ENCODE results near the gene USP8. TPM values are rescaled to one million over a fixed set of nuclear protein-coding genes. Genes with fewer than 3 reads are reported as not detected.
"Not testable (repeated sequence)": the region's sequence is repeated elsewhere in the genome, so short reads cannot be mapped to it uniquely, and the experiment has no call there.

Gene USP8
- total RNA-seq, 4 donors from 2014 or later, result 34.8 to 67.0 (median 44.7) TPM

DNA sequence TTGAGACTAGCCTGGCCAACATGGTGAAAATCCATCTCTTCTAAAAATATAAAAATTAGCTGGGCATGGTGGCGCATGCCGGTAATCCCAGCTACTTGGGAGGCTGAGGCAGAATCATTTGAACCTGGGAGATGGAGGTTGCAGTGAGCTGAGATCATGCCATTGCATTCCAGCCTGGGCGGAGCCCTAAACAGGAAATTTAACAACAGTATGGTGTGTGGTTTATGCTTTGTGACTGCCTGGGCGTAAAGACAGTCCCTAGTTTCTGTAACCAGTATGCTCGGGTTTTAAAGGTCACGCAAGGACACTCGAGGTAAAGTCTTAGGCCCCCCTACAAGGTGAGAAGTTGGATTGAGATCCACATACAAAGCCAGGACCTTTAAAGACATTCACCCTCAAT is 78.9 kb downstream of the USP8 start:
- DNase-seq (ENCODE audit: low spot score in 2 of 2), result no peak
- 90 to 93% methylated on average over 7 of the region's 7 CpGs for WGBS, 2 donors
- H3K4me3 ChIP-seq (ENCODE audit: low read depth, poor library complexity, severe bottlenecking), result no peak overlapping the region
- intact Hi-C loops (cut with DNase I; ENCODE audit: low total_unique reads), result no loop called here
- TF ChIP-seq, protein P1, sequence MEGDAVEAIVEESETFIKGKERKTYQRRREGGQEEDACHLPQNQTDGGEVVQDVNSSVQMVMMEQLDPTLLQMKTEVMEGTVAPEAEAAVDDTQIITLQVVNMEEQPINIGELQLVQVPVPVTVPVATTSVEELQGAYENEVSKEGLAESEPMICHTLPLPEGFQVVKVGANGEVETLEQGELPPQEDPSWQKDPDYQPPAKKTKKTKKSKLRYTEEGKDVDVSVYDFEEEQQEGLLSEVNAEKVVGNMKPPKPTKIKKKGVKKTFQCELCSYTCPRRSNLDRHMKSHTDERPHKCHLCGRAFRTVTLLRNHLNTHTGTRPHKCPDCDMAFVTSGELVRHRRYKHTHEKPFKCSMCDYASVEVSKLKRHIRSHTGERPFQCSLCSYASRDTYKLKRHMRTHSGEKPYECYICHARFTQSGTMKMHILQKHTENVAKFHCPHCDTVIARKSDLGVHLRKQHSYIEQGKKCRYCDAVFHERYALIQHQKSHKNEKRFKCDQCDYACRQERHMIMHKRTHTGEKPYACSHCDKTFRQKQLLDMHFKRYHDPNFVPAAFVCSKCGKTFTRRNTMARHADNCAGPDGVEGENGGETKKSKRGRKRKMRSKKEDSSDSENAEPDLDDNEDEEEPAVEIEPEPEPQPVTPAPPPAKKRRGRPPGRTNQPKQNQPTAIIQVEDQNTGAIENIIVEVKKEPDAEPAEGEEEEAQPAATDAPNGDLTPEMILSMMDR (IDR thresholded peaks at IDR 0.05), result no peak
- TF ChIP-seq POLR2A (IDR thresholded peaks at IDR 0.05), result no peak

DNA sequence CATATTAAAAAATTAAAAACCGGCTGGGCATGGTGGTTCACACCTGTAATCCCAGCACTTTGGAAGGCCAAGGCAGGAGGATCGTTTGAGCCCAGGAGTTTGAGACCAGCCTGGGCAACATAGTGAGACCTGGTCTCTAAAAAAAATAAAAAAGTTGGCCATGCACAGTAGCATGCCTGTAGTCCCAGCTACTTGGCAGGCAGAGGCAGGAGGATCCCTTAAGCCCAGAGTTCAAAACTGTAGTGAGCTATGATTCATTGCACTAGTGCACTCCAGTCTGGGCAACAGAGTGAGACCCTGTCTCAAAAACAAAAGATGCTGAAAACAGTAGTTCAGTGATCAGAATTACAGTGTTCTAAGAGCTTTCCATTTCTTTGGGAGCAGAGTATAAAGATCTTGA is 81.5 kb downstream of the USP8 start:
- H3K4me3 ChIP-seq (ENCODE audit: low read depth, poor library complexity, severe bottlenecking); DNase-seq (ENCODE audit: low spot score in 2 of 2); intact Hi-C loops (cut with DNase I; ENCODE audit: low total_unique reads): not testable (repeated sequence)
- WGBS, 2 donors, result 82 to 89% methylated on average over 2 of the region's 2 CpGs

DNA sequence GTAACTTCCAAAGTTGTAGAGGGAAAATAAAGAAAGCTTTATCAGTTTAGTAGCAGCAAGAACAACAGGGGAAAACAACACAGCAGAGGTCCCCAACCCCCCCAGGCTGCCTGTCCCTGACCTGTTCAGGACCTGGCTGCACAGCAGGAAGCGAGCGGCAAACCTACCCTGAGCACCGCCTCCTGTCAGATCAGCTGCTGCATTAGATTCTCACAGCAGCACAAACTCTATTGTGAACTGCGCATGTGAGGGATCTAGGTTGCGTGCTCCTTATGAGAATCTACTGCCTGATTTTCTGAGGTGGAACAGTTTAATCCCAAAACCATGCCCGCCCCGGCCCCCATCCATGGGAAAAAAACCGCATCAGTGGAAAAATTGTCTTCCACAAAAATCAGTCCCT is 81.9 kb downstream of the USP8 start:
- intact Hi-C loops (cut with DNase I; ENCODE audit: low total_unique reads), result no loop called here
- H3K4me3 ChIP-seq (ENCODE audit: low read depth, poor library complexity, severe bottlenecking), result no peak overlapping the region
- no peak for DNase-seq (ENCODE audit: low spot score in 2 of 2)
- TF ChIP-seq, protein P1 (IDR thresholded peaks at IDR 0.05), result no peak
- TF ChIP-seq POLR2A (IDR thresholded peaks at IDR 0.05), result no peak
- 90 to 93% methylated on average over 8 of the region's 8 CpGs for WGBS, 2 donors

DNA sequence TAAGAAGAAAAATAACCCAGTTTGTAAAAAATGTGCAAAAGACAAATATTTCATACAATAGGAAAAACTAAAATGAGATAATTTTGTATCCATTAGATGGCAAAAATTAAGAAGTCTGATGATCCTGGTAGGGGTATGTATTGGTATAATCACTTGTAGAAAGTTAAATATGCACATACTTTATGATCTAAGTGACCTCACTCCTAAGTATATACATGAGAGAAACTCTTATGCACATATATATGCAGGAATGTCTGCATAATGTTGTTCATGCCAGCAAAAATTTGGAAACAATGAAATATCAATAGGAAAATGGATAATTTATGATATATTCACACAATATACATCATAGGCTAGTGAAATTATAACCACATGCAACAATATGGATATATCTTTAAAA is 88.8 kb downstream of the USP8 start:
- DNase-seq (ENCODE audit: low spot score in 2 of 2), result no peak
- H3K4me3 ChIP-seq (ENCODE audit: low read depth, poor library complexity, severe bottlenecking), result no peak overlapping the region
- intact Hi-C loops (cut with DNase I; ENCODE audit: low total_unique reads), result no loop called here
- no peak for TF ChIP-seq POLR2A (IDR thresholded peaks at IDR 0.05)
- TF ChIP-seq, protein P1 (IDR thresholded peaks at IDR 0.05), result no peak

DNA sequence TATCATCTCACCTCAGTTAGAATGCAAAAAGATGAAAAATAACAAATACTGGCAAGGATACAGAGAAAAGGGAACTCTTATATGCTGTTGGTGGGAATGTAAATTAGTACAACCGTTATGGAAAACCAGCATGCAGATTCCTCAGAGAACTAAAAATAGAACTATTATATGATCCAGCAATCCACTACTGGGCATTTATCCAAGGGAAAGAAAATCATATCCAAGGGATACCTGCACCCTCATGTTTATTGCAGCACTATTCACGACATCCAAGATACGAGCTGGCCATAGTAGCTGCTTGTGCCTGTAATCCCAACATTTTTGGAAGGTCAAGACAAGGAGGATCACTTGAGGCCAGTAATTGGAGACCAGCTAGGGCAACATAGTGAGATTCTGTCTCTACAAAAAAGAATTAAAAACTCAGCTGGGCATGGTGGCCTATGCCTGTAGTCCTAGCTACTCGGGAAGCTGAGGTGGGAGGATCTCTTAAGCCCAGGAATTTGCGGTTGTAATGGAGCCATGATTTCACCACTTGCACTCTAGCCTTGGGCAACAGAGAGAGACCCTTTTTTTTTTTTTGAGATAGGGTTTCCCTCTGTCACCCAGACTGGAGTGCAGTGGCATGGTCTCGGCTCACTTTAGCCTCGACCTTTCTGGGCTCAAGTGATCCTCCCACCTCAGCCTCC is 95.7 kb downstream of the USP8 start:
- no peak for TF ChIP-seq POLR2A (IDR thresholded peaks at IDR 0.05)
- TF ChIP-seq, protein P1 (IDR thresholded peaks at IDR 0.05), result no peak
- intact Hi-C loops (cut with DNase I; ENCODE audit: low total_unique reads), result no loop called here
- WGBS, 2 donors, result 72 to 76% methylated on average over 7 of the region's 7 CpGs
- no peak for DNase-seq (ENCODE audit: low spot score in 2 of 2)
- no peak overlapping the region for H3K4me3 ChIP-seq (ENCODE audit: low read depth, poor library complexity, severe bottlenecking)

DNA sequence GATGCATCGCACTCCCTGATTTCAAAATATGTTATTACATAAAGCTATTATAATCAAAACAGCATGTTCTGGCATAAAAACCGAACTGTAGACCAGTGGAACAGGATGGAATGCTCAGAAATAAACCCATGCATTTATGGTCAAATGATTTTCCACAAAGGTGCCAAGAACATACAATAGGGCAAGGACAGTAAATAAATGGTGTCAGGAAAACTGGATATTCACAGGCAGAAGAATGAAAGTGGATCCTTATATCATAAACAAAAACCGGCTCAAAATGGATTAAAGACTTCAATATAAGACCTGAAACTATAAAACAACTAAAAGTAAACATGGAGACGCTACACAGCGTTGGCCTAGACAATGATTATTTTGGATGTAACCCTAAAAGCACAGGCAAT is 99.6 kb downstream of the USP8 start:
- no peak overlapping the region for H3K4me3 ChIP-seq (ENCODE audit: low read depth, poor library complexity, severe bottlenecking)
- intact Hi-C loops (cut with DNase I; ENCODE audit: low total_unique reads), result no loop called here
- WGBS, 2 donors, result 44 to 55% methylated on average over 5 of the region's 5 CpGs
- DNase-seq (ENCODE audit: low spot score in 2 of 2), result no peak
- TF ChIP-seq, protein P1 (IDR thresholded peaks at IDR 0.05), result no peak
- no peak for TF ChIP-seq POLR2A (IDR thresholded peaks at IDR 0.05)

Data from lower leg skin (tissue), 4 donors.